NCI-H446 (cell line): ENCODE data around the gene SPRYD7.
"Not testable (repeated sequence)": the region's sequence is repeated elsewhere in the genome, so short reads cannot be mapped to it uniquely, and the experiment has no call there.

Experiments
- DNase-seq, 2 experiments: peaks; one replicate each; lab custom pipeline; 2025; lab: John Stamatoyannopoulos, UW

Gene SPRYD7

DNA sequence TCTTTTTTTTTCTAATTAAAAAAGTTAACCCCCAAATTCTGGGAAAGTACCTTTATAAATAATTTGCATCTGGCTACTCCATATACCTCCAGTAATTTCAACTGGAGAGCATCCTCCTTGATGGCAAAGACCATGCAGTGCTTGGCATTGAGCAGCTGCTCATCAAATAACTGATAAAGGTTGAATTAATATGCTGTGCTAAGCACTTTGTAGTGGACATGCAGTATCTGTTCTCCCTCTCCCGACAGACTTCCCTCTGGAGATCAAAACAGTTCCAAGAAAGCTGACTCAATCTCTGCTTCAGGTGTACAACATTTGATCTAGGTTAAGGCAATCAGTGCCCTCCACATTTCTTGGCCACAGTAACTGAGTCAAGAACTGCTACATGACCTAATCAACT lies 3.3 kb downstream of the SPRYD7 start:
- no peak for DNase-seq

DNA sequence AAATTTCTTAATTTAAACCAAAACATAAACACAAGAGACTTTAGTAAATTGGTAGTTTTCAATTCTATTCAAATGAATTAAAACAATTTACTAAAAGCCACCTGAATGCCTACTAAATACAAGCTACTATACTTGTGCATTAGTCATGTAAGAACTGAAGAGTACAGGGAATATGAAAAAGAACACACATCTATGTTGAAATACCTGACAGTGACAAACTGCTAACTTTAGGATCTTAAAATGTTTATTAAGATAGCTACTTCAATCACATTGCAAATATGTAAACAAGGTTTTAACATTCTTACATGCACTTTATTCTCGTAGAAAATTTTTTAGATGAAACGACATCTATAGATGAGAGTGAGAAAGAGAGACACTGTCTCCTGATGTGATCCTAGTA lies 4.1 kb downstream of the SPRYD7 start:
- no peak for DNase-seq

DNA sequence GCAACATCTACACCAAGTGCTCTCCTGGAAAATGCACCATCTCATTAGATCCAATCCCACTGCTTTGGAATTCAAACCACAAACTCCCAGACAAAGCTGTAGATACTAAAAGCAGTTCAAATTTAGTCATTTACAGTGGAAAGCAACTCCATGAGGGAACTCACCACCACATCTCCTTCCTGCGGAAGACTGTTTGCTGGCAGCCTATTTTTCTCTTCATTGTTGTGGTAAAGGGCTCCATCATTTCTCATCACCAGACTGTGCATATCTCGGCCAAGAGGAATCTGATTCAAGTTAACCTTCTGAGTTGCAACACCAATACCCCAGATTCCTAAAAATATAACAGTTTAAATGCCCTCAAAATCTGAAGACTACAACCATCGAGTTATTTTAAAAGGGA lies 8.4 kb downstream of the SPRYD7 start:
- DNase-seq: no peak

DNA sequence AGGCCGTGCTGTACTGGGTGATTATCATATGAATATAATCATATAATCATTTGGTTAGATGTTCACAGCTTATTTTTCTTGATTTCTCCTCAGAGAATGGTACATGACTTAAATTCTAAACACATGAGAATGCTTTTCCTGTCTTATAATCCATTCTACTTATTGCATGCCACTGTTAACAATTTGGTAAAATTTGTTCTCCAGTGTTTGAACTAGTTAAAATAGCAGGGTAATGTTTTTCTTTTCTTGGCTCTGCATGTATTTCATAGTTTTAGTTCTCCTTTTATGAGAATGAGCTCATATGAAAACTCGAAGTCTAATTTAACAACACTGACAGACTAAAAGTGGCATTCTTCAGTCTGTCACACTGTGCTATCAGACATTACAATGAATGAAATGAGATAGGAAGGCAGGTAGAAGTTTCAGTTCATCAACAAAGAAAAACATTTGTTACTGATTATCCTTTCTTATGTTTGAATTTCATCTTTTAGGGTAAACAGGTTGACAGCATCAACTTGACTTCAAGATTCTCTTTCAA lies 10.2 kb downstream of the SPRYD7 start:
- no peak for DNase-seq

DNA sequence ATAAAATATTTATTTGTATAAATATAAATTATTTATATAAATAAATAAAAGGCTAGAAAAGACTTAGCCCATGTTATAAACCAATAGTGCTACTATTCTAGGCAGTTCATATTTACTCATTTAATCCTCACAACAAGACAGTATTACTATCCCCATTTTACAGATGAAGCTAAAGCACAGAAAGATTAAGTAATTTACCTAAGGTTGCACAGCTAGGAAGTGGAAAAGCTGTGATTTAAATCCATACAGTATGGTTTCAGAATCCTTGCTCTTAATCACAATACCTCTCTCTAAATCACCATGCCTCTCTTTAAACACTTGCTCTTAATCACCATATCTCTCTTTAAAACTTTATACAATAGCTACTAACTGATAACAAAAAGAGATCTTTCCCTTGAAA lies 13.8 kb downstream of the SPRYD7 start:
- DNase-seq: no peak

DNA sequence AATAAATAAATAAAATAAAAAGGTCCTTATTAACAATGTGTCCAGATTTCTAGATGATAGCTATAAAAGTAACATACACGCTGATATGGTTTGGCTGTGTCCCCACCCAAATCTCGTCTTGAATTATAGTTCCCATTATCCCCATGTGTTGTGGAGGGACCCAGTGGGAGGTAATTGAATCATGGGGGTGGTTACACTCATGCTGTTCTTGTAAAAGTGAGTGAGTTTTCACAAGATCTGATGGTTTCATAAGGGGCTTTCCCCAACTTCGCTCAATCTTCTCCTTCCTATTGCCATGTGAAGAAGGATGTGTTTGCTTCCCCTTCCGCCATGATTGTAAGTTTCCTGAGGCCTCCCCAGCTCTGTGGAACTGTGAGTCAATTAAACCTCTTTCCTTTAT lies 15.2 kb downstream of the SPRYD7 start:
- not testable (repeated sequence) for DNase-seq

DNA sequence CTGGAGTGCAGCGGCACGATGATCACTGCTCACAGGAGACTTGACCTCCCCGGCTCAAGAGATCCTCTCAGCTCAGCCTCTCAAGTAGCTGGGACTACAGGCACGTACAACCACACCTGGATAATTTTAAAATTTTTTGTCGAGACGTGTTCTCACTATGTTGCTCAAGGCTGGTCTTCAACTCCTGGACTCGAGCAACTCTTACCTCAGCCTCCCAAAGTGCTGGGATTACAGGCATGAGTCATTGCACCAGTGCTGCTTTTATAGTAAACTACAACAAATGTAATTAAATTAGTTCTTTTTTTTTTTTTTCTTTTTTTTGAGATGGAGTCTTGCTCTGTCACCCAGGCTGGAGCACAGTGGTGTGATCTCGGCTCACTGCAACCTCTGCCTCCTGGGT lies 18.0 kb downstream of the SPRYD7 start:
- DNase-seq: not testable (repeated sequence)

DNA sequence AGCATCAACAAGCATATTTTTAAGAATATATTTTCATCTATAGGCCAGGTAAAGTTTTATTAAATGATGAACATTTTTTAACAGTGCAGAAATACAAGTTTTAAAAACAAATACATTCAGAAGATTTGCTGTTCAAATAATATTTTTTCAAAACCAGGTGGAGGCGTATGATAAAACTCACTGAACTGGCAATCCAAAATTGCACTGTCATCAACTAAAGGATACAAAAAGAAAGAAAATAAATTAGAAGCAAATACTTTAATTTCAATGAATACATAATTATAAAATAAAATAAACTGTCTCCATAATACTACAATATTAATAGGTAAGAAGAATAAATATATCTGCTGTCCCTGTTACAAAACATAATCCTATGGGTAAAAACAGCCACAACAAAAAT lies 21.2 kb downstream of the SPRYD7 start:
- DNase-seq: no peak

DNA sequence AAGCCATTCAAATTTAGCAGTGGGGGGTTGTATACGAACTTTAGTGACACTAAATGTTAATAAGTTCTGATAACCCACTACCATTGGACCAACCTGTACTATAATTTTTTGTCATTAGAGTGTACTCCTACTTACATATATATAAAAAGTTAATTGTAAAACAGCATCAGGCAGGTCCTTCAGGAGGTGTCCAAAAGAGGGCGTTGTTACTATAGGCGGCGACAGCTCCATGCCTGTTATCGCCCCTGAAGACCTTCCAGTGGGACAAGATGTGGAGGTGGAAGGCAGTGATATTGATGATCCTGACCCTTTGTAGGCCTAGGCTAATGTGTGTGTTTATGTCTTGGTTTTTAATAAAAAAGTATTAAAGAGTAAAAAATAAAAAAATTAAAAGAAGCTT lies 27.5 kb downstream of the SPRYD7 start:
- no peak for DNase-seq

DNA sequence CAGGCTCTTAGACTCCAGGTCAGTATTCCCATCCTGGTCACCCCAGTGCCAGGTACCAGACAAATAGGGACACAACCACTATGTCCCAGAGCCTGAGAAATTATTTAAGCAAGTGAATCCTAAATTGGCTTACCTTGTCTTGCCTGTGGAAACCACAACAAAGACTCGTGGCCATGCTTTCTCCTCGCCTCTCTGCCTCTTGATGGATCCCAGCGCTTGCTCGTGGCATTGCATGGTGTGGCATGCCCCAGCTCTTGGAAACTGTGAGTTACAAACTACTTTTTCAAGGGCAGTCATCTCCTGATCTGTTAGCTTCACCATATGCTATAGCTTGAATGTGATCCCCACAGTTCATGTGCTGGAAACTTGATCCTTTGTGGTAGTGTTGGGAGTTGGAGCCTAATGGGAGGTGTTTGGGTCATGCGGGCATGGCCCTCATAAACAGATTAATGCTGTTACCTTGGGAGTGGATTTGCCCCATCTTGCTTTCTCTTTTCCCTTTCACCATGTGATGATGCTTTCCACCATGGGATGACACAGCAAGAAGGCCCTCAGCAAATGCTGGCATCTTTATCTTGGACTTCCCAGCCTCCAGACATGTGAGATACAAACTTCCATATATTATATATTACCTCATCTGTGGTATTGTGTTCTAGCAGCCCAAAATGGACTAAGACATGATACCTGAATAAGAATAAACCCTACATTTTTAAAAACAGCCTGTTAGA lies 31.2 kb downstream of the SPRYD7 start:
- no peak for DNase-seq

DNA sequence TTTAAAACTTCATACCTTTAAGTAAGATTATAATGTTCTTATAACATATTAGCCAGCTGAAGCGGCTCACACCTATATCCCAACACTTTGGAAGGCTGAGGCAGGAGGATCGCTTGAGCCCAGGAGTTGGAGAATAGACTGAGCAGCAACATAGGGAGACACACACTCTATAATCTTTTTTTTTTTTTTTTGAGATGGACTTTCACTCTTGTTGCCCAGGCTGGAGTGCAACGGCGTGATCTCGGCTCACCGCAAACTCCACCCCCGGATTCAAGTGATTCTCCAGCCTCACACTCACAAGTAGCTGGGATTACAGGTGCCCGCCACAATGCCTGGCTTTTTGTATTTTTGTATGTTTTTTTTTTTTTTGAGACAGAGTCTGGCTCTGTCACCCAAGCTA lies 37.3 kb downstream of the SPRYD7 start:
- DNase-seq: no peak

DNA sequence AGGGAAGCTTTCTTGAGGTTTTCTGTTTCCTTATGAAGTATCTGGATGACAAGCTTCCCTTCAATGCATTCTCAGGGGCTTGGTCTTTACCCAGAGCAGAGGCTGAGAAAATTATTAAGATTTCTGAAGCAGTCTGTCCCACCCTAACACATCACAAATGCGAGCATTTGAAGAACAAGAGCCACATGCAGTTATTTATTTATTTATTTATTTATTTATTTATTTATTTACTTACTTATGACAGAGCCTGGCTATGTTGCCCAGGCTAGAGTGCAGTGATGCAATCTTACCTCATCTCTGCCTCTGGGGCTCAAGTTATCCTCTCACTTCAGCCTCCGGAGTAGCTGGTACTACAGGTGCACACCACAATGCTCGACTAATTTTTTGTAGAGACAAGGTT lies 38.4 kb downstream of the SPRYD7 start:
- DNase-seq: no peak

DNA sequence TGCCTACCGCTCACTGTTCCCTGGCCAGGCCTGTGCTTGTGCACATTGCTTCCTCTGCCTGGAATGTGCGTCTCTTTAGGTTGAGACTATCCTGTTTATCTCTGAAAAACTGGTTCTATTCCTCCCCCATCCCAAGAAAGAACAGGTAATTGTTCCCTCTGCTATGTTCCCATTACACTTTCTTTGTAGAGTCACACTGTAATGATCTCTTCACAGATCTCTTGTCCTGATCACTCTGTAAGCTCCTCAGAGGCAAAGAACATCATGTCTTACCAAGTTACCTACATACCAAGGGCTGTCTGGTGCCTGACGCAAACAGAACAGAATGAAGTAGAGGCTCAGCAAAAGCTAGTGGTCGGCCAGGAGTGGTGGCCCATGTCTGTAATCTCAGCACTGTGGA lies 40.3 kb downstream of the SPRYD7 start:
- DNase-seq: no peak

DNA sequence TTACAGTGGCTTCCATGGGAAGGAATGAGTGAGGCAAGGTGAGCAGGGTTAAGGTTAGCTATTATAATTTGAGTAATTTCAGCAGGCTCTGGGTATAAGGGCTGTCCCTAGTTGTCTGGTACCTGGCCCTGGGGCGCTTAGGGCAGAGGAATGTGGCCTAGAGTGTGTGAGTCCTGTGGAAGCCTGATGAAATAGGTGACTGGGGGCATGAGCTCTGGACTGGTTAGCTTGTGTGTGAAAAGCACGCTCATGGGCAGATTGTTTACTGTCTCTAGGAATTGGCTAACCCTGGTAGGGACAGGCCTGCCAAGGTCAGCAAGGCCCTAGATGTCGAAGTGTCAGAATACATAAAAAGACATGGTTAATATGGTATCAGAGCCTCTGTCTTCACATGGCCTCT lies 42.5 kb downstream of the SPRYD7 start:
- DNase-seq: no peak

DNA sequence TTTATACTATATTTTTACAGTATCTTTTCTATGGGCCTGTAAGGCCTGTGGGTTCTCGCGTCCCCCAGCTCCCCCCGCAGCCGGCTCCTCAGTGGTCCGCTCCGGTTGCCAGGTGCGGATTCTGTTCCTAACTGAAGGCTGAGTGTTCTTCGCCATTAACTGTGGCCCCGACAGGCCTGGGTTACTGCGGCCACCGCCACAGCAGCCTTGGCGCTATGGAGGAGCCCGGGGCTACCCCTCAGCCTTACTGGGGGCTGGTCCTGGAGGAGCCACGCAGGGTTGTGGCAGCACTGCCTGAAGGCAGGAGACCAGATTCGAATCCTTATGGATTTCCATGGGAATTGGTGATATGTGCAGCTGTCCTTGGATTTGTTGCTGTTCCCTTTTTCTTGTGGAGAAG lies 45.8 kb downstream of the SPRYD7 start:
- no peak for DNase-seq

DNA sequence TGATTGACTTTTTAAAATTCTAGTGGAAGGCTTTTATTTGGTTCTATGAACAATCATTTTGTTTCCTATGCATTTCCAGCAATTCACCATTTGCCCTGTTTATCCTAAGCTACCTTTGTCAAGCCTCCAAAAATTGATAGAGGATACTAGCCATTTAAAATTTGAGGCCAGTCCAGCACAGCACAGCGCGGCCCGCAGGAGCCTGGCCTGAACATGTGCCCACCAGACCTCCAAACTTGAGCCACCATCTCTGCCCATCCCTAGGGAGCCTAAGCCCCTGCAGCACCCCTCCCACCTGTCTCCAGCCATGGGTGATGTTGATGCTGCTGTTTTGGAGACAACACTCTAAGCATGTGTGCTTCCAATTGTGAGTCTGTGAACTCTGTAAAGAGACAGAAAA lies 57.5 kb downstream of the SPRYD7 start:
- no peak for DNase-seq

DNA sequence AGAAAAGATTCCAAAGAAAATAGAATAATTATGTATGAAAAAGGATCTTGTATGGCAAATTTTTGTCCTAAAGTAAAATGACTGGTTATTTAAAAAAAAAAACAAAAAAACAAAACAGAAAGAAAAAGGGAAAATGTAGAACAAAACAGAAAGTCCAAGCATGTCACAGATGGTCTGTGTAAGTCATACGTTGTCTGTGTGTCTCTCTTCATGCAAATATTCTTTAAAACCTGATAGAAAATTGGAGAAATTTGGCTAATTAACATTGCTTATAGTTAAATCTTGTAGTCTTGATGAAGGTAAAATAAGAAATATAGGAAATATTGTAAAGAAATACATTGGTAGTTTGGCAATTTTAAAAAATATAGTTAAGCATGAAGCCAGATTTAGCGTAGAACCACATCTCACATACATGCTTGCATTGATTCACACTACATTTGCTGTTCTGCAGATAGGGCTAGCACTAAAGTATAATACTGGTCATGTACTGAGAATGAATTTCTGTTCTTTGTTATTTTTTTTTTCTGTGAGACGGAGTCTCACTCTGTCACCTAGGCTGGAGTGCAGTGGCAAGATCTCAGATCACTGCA lies 58.4 kb downstream of the SPRYD7 start:
- no peak for DNase-seq

DNA sequence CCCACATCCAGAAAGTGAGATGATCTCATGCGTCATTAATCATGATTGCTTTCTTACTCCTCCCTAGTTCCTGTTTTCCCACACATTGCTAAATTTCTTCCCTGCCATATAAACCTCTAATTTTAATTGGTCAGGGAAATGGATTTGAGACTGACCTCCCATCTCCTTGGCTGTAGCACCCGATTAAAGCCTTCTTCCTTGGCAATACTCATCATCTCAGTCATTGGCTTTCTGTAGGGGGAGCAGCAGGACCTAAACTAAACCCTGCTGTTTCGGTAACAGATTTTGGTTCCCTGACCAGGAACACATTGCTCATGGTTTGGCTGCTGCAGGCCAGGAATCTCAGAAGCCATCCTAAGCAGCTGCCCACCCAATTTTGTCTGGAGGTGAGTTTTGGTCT lies 61.7 kb downstream of the SPRYD7 start:
- no peak for DNase-seq

DNA sequence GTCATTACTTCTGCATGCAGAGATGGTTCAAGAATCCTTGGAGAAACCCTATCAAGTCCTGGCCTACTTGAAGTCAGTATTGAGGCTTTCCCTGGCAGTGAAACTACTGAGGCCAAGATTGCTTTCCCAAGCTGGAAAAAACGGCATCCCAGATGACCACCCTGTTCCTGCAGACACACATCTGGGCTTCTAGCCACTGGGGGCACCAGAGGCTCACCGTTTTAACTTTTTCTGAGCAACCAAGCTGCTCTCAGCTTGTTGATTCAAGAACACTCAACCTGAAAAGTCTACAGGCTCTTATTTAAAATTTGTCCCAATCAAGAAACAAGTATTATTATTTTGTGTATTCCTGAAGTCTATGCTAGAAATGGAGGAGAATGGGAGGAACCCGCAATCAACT lies 66.6 kb downstream of the SPRYD7 start:
- no peak for DNase-seq

DNA sequence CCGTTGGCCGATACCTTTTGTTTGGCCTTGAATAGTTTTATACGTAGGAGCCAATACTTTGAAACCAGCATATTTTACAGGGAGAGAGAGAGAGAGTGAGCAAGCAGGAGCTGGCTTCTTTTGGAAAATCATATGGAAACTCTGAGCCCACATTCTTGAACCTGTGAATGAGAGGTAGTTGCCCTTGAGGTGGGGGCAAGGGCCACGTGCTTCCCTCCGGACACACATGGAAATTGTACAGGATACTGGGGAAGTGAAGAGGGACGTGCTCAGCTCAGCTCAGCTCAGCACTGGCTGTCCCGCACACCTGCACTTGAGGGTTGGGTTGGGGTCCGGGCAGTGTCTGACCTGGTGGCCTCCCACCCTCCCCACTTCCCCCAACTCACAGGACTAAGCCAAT lies 68.3 kb downstream of the SPRYD7 start:
- DNase-seq: no peak

DNA sequence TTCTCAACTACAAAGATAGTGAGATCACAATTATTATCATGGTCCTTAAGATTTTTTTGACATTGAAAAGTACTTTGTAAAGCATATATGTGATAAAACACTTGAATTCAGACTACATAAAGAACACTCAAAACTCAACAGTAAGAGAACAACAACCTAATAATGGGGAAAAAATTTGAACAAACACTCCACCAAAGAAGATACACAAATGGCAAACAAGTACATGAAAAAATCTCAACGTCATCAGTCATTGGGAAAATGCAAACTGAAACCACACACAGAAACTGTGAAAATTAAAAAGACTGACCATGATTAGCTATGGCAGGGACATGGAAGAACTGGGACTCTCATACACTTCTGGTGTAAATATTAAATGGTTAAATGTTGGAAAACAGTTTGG lies 70.9 kb downstream of the SPRYD7 start:
- no peak for DNase-seq

DNA sequence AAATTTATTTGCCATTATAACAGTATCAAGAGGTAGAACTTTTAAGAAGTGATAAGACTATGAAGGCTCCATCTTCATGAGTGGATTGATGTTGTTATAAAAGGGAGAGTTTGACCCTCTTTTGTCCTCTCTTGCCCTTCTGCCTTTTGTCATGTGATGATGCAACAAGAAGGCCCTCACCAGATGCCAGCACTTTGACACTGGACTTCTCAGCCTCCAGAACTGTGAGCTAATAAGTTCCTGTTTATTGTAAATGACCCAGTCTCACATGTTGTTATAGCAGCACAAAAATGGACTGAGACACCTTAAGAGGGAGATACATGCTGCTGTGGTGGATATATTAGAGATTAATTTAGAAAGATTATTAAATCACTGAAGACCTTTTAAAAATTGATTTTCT lies 71.6 kb downstream of the SPRYD7 start:
- DNase-seq: no peak
